GM19025 (cell line): Measurements from ENCODE around the gene GUCA2B.

Source experiments
- ATAC-seq: cut with Tn5 transposase; IDR thresholded peaks from one replicate; pipeline ENCODE4 v1.9.1; 2021; ENCODE audit warnings: mild to moderate bottlenecking, low read depth, moderate library complexity; ENCODE audit not compliant: unreplicated experiment

The GUCA2B gene

DNA sequence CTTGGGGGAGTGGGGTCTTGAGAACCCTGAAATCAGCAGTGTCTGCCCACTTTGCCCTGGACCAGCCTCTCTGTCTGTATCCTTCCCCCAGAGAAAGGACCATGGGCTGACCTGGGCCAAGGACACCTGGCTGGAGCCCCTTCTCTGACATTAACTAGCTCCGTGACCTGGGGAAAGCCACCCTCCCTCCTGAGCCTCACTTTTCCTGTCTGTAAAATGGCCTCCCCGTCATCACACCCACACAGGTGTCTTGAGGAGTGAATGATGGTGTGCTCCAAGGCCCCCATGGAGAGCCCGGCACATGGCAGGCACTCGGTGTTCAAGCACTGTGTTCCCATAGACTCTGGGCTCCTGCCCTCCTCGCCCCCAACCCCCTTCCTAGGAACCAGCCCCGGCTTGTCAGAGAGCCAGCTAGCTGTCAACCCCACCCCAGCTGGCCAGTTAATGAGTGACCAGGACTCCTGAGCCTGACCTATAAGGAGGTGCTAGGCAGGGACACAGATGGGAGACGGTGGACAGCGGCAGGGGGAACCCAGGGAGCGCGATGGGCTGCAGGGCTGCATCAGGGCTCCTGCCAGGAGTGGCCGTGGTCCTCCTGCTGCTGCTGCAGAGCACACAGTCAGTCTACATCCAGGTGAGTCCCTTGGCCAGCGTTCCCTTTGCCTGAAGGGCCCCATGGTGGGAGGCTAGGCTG, at the start of gene GUCA2B:
Gene GUCA2B (plus strand): TSS at position 504 of the 694 bp plus-strand sequence. CDS start 41 bp downstream, at position 545.
- ATAC-seq: no peak

DNA sequence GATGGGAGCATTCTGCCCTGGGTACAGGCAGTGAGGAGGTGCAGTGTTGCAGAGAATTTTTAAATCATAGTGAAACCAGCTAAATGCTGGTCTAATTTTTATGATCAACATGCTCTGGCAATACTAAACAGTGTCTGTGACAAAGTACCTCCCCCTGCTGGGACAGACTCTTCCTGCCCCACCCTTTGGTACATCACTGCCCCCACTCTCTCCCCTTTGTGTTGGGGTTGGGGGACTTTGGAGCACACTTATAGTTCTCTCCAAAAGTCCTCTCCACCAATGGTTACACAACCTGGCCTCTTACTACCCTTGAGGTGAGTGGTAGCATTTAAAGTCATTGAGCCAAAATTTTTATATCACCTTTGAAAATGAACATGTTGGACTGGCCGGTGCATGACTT, 48.2 kb upstream of the GUCA2B start:
- ATAC-seq: no peak

DNA sequence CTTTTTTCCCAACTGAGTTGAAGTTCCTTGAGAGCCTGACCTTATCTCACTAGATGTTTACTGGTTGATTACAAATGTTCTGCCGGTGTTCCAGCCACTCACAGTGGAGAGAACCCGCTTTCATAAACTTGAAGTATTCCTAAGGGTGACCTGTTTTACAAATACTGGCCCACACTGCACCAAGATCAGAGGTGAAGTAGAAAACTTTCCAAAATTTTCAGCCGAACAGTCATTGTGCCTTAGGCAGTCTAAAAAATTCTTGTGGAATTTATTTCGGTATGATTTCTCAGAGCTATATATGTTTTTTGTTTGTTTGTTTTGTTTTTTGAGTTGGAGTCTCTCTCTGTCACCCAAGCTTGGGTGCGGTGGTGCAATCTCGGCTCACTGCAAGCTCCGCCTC, 44.9 kb upstream of the GUCA2B start:
- no peak for ATAC-seq

DNA sequence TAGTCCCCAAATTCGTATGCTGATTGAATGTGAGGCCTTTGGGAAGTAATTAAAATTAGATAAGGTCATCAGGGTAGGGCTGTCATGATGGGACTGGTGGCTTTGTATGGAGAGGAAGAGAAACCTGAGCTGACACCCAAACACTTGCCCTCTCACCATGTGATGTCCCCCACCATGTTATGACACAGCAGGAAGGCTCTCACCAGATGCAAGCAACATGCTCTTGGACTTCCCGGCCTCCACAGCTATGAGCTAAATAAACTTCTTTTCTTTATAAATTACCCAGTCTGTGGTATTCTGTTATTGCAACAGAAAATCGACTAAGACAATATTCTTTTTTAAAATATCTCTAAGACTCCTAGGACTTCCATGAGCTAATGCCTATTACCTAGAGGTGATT, 43.6 kb upstream of the GUCA2B start:
- ATAC-seq: no peak

DNA sequence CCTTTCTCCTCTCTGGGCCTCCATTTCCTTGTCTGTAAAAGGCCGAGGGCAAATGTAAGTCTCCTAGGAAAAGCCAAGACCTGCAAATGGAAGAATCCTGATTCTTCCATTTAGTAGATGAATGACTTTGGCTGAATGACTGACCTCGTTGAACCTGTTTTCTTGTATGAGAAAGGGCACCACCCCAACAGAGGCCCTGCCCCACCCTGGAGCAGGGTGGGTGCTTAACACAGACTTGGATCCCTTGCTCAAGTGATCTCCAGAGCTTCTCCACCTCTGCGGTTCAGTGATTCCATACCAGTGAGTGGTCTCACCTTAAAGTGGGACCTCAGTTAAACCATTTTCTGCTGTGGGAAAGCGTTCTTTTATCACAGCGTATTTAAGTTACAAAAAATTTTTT, 39.0 kb upstream of the GUCA2B start:
- ATAC-seq: no peak

DNA sequence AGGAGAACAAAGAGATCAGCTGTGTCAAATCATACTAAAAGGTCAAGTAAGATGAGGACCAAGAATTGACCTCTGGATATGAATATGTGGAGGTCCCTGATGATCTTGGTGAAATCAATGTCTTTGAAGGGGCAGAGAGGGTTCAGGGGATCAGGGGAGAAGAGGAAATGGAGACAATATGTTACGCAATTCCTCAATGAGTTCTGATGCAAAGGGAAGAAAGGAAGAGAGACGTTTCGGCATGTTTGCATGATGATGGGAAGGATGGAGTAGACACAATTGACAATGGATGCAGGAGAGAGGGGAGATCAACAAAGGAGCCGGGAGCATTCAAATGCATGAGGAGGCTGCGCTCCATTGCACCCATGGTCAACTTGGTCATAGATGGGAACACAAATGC, 36.0 kb upstream of the GUCA2B start:
- no peak for ATAC-seq

DNA sequence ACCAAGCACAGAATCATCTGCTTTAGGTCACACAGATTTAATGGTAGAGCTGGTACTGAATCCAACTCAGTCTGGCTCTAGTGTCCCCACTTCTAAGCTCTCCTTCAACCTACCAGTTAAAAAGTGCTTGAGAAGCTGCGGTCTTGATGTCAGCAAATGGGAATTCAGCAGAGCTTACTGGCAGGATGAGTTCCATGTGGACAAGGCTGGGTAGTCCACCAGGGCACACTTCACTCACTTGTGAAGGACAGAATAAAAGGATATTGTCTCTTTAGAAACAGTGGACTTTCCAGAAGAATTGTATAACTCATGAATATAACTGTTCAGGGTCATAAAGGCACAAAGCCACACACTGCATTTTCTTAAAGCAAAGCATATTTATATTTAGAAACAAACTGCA, 35.1 kb upstream of the GUCA2B start:
- ATAC-seq: no peak

DNA sequence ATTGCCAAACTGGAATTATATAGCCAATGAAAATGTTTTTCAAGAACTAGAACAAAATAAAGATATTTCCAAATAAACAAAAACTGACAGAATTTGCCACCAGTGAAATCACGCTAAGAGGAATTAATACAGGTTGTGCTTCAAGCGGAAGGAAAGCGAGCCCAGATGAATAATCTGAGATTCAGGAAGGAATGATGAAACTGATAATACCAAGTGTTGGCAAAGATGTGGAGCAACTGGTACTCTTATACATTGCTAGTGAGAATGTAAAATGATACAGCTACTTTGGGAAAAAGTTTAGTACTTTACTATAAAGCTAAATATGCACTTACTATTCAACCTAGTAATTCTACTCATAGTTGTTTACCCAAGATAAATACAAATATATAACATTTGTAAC, 30.8 kb upstream of the GUCA2B start:
- no peak for ATAC-seq

DNA sequence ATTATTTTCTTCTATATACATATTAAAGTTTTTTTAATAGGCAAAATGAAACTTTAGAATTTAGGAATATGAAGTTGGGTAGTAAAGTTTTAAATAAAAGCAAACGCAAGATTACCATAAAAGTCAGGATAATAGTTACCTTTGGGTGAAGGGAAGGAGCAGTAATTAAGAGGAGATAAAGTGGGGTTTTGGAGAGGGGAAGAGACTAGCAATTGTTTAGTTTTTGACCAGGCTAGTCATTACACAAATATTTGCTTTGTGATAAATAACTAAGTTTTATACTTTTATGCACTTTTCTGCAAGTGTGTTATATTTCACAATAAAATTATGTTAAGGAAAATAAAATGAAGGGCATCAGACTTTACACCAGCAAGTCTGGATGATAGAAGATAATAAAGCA, 27.7 kb upstream of the GUCA2B start:
- ATAC-seq: no peak

DNA sequence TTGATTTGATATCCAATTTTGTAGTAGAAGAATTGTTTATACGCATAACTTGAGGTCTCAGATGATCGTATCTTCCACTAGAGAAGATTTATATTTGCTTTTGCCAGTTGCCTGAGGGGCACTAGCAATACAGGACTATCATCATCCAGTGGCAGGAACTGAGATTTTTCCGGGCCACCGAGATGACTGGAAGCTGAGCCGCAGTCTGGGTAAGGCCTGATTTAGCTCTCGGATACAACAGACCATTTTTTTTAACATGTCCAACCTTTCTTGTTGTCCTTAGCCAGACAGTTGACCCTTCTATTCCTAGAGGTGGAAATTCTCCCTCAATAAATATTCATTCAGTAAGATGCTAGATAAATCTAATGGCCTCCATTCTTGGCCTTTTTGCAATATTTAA, 25.4 kb upstream of the GUCA2B start:
- ATAC-seq: no peak

DNA sequence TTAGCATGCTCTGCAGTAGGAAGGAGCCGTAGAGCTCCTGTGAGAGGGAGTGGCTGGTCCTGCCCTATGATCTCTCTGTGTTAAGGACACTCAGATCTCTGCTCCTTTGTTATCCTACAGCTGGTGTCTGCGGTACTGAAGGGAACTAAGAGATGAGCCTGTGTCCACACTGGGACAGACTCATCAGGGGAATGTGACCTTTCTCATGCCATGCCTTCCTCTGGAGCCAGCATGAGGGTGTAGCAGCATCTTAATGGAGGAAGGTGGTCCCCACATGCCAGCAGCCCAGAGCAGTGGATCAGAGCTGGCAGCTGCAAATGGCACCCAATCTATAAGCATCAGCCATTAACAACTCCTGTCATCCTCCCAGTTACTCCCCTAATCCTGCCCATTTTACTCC, 24.7 kb upstream of the GUCA2B start:
- ATAC-seq: no peak

DNA sequence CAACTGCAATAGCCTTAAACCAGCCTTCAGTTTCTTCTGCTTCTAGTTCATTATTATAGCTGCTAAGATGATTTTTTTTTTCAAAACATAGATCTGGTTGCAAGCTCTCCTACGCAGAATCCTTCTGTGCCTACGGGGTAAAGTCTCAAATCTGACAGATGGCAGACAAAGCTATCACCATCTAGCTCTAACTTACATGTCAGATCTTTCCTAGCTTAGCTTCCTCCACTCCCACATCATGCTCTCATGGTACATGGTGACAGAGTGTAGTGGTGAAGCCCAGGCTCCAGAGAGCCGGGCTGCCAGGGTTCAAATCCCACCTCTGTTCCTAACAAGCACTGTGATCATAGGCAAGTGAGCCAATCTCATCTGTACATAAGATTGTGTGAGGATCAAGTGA, 24.2 kb upstream of the GUCA2B start:
- no peak for ATAC-seq

DNA sequence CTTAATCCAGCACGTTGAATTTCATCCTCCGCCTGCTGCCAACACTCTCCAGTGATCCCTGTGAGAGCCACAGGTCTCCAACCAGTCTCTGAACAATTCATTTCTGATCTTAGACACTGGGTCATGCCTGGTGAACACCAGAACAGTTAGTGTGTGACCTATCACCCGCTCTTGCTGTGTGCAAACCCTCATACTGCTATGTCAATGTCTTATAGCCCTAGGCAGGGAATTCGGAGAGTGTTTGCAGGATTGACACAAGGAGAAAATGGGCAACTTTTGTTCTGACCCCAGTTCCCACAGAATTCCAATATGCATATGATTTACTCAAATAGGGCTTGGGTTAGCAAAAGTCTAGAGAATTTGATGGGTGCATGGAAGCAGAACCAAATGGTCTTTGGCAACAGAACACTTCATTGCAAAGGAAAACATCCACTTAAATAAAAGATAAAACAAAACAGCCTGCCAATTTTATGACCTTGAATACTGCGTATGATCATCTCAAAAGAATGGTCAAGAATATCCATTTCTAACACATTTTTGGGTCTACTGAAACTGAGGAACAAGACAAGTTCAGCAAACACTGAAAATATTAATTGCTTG, 23.0 kb upstream of the GUCA2B start:
- ATAC-seq: no peak

DNA sequence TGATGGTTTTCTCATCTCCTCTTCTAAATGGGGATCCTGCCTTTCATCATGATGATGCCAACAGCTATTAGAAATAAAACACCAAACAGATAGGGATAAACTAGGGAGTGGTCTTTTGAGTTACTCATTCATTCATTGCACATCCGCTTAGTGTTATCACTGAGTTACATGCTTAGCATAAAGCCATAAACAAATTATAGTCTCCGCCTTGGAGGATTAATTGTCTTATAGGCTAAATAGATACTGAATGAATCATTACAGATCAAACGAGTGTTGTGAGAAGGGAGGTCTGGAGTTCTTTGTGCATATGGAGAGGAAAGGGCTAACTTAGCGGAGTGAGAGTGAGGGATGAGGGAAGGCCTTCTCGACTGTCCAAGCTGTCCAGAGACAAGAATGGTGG, 19.8 kb upstream of the GUCA2B start:
- no peak for ATAC-seq

DNA sequence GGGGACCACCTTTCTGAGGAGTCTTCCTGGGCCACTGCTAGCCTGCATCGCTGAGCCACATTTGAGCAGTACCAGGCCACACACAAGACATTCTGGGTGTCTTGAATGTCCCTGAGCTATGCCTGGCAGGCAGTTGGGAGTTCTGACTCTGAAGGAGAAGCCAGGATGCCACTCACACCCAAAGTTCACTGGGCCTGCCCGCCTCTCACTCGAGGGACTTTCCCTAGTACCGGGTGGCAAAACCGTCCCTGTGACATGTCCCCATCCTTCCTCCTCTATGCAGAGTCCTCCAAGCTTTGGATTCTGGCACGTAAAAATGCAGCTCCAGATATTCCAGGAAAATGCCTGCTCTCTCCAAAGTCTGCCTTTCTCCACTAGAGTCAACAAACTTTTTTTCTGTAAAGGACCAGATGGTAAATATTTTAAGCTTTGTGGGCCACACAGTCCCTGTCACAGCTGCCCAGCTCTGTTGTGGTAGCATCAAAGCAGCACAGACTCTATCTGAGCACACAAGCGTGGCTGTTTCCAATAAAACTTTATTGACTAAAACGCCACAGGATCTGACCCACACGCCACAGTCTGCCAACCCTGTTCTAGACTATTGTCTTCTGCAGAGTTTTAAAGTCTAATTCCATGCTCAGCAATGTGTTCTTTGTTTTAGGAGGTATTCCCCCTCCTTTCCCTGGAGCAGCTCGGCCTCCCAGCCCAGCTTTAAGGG, 19.2 kb upstream of the GUCA2B start:
- no peak for ATAC-seq

DNA sequence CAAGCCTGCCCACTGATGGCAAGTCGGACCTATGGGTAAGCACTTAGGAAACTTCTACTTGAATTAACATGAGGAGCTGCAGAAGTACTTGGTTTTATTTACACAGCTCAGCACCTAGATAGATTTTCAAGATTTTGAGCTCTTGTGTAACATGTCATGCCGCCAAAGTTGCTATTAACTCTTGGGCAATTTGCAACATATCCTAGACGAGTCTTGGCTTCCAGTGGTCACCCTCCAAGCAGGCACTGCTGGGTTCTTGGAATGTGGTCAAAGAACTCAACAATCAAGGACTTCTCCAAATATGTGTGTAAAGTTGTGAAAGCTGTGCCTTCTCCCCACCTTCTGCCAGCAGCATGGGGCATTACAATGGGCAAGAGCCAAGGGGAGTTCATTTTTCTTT, 17.8 kb upstream of the GUCA2B start:
- no peak for ATAC-seq

DNA sequence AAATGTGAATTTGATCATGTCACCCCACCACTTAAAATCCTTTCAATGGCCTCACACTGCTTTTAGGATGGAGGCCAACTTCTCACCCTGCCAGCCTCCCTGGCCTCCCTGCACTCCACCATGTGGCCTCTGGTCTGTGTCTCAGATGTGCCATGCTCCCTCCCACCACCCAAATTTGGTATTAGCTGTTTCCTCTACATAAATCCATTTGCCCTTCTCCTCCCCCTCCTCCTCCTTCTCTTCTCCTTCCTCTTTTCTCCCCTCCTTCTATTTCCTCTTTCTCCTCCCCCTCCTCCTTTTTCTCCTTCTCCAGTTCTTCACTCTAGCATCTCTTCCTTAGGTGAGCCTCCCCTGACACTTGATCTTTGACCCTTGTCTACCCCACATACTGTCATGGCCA, 16.7 kb upstream of the GUCA2B start:
- ATAC-seq: no peak

DNA sequence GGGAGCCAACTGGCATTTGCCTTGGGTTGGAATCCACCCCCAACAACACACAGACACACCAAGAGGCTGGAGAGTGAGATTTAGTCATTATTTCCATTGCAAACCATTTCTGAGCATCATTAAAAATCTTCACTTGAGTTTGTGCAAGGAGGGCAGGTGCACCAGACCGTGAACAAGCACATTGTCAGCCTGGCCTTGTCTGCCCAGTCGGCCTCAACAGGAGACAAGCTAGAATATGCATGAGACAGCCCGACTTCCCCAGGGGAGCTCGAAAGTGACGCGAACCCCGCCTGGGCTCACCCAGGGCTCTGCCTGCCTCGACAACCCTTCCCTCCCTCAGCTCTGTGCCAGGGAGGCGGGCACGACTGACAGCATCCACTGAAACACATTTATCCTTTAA, 15.4 kb upstream of the GUCA2B start:
- ATAC-seq: no peak

DNA sequence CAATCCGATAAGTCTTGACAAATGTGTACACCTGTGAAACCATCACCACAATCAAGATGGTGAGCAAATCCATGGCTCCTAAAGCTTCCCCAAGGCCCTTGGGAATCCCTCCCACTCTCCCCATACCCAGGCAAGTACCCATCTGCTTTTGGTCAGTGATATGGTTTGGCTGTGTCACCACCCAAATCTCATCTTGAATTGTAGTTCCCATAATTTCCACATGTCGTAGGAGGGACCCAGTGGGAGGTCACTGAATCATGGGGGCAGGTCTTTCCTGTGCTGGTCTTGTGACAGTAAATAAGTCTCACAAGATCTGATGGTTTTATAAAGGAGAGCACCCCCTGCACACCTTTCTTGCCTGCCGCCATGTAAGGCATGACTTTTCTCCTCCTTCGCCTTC, 14.6 kb upstream of the GUCA2B start:
- ATAC-seq: no peak

DNA sequence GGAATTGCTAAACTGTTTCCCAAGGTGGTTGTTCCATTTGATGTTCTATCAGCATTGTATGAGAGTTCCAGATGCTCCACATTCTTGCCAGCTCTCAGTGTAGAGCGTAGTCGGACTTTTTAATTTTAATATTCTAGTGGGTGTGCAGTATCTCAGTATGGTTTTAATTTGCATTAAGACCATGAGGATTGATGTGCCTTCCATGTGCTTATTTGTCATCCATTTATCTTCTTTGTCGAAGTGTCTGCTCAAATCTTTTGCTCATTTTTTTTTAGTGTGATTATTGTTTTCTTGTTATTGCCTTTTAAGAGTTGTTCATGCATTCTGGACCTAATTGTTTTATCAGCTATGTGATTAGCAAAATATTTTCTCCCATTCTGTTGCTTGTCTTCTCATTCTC, 13.8 kb upstream of the GUCA2B start:
- no peak for ATAC-seq

DNA sequence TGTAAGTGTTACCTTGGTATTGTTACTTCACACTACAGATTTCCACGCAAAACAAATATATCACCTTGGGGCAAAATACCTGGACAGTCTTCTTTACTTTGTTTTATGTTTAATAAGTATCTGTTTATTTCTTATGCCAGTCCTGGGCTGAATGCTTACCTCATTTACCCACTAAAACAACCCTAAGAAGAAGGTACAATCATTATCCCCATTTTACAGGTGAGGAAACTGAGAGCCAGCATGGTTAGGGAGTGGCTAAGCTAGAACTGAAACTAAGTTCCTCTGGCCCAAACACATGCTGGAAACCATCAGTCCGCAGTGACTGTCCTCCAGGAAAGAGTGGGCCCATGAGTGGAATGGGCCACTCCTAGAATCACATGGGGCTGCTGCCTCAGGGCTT, 13.0 kb upstream of the GUCA2B start:
- no peak for ATAC-seq

DNA sequence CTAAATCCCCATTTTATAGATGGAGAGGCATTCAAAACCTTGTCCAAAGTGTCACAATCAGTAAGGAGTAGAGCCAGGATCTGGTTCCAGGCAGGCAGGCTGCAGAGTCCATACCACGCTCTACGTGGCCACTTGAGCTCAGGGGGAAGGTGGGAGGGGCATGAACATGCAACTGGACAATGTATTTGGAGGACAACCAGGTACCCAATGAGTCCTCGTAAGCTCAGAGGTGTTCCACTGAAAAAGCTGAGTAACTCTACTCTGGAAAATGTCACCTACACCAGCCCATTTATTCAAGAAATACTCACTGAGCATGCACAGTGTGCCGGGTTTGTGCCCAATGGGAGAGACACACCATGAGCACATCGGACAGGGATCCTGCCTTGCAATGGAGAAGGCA, 11.2 kb upstream of the GUCA2B start:
- no peak for ATAC-seq
